ENCODE measurements around the gene CASP7. TPM values are rescaled to one million over a fixed set of nuclear protein-coding genes. Genes with fewer than 3 reads are reported as not detected.

CASP7 gene
- total RNA-seq, 1 experiment from 2014 or later = 4.7 TPM

- Mint-ChIP-seq H3K4me3 (no peak overlapping the region), H3K27me3 (ENCODE audit: low read depth) (no peaks in the 10 kb centered on the region), H3K4me1 (peaks cover 10% of the 10 kb centered on the region; the same call in 1 of the 2 replicates), H3K9me3 (no peaks in the 10 kb centered on the region), H3K36me3 (no peaks in the 10 kb centered on the region), H3K27ac (no peak overlapping the region)
- ChIA-PET POLR2A (no interaction called here), CTCF (no interaction called here)
- DNase-seq (ENCODE audit: low spot score) (no peak), ATAC-seq (no peak)
- TF ChIP-seq AR (CRISPR knock-in tag; IDR thresholded peaks at IDR 0.05) = no peak
- no peak for TF ChIP-seq ZNF425 (CRISPR knock-in tag; conservative IDR thresholded peaks at IDR 0.05)
- TF ChIP-seq NR1H2 (CRISPR knock-in tag; IDR thresholded peaks at IDR 0.05) = no peak
- TF ChIP-seq ATF1 (CRISPR knock-in tag; IDR thresholded peaks at IDR 0.05) = no peak
- no peak for TF ChIP-seq TEAD1 (CRISPR knock-in tag; IDR thresholded peaks at IDR 0.05)
- TF ChIP-seq TCF7 (CRISPR knock-in tag; IDR thresholded peaks at IDR 0.05; ENCODE audit: low read depth) = no peak
- TF ChIP-seq MXD4 (CRISPR knock-in tag; IDR thresholded peaks at IDR 0.05; ENCODE audit: borderline replicate concordance) = no peak
- TF ChIP-seq ZBTB43 (CRISPR knock-in tag; IDR thresholded peaks at IDR 0.05) = no peak
- TF ChIP-seq SMAD4 (CRISPR knock-in tag; IDR thresholded peaks at IDR 0.05) = no peak
Observed at GRCh38 chr10:113641702-113642101, 38.0 kb upstream of the CASP7 start.

GRCh38 chr10:113643183-113643582 is 36.5 kb upstream of the CASP7 start:
- CTCF ChIA-PET = no interaction called here
- Mint-ChIP-seq H3K4me3 (no peak overlapping the region), H3K4me1 (peaks cover 10% of the 10 kb centered on the region; the same call in 1 of the 2 replicates), H3K27me3 (ENCODE audit: low read depth) (no peaks in the 10 kb centered on the region), H3K9me3 (no peaks in the 10 kb centered on the region), H3K27ac (no peak overlapping the region), H3K36me3 (no peaks in the 10 kb centered on the region)
- no peak for DNase-seq (ENCODE audit: low spot score)
- no peak for ATAC-seq
- POLR2A ChIA-PET = no interaction called here
- TF ChIP-seq MYBL2 (CRISPR knock-in tag; IDR thresholded peaks at IDR 0.05) = no peak
- TF ChIP-seq NFE2L1 (CRISPR knock-in tag; IDR thresholded peaks at IDR 0.05) = no peak
- TF ChIP-seq ZNF396 (CRISPR knock-in tag; IDR thresholded peaks at IDR 0.05; ENCODE audit: borderline replicate concordance) = no peak
- no peak for TF ChIP-seq ZNF671 (CRISPR knock-in tag; IDR thresholded peaks at IDR 0.05)
- TF ChIP-seq TCF7 (CRISPR knock-in tag; IDR thresholded peaks at IDR 0.05; ENCODE audit: low read depth) = no peak
- TF ChIP-seq ZNF423 (CRISPR knock-in tag; IDR thresholded peaks at IDR 0.05) = no peak
- TF ChIP-seq RELA (CRISPR knock-in tag; IDR thresholded peaks at IDR 0.05; ENCODE audit: borderline replicate concordance) = no peak
- TF ChIP-seq SOX15 (CRISPR knock-in tag; IDR thresholded peaks at IDR 0.05) = no peak
- TF ChIP-seq JAZF1 (CRISPR knock-in tag; IDR thresholded peaks at IDR 0.05) = no peak
- no peak for TF ChIP-seq ZNF317 (CRISPR knock-in tag; IDR thresholded peaks at IDR 0.05; ENCODE audit: borderline replicate concordance, low read depth)
- TF ChIP-seq SP1 (CRISPR knock-in tag; conservative IDR thresholded peaks at IDR 0.05) = no peak
- no peak for TF ChIP-seq ZNF121 (CRISPR knock-in tag; IDR thresholded peaks at IDR 0.05)
- TF ChIP-seq CREM (CRISPR knock-in tag; IDR thresholded peaks at IDR 0.05) = no peak
- no peak for TF ChIP-seq RORB (CRISPR knock-in tag; IDR thresholded peaks at IDR 0.05)
- no peak for TF ChIP-seq ZNF425 (CRISPR knock-in tag; conservative IDR thresholded peaks at IDR 0.05)
- TF ChIP-seq ZSCAN18 (CRISPR knock-in tag; IDR thresholded peaks at IDR 0.05) = no peak
- TF ChIP-seq HMGA2 (CRISPR knock-in tag; IDR thresholded peaks at IDR 0.05) = no peak
- TF ChIP-seq ATF2 (CRISPR knock-in tag; IDR thresholded peaks at IDR 0.05; ENCODE audit: borderline replicate concordance, low read depth) = no peak
- TF ChIP-seq SMAD3 (CRISPR knock-in tag; IDR thresholded peaks at IDR 0.05; ENCODE audit: borderline replicate concordance) = no peak
